Measurements from ENCODE around the gene BCL2. TPM values are rescaled to one million over a fixed set of nuclear protein-coding genes. Genes with fewer than 3 reads are reported as not detected.

The BCL2 gene
- polyA plus RNA-seq, 1 experiment = 0.35 TPM

GRCh38 chr18:63283305-63284094 is 36.1 kb downstream of the BCL2 start:
- ChIA-PET POLR2A (no interaction called here), CTCF (no interaction called here)
- TF ChIP-seq CTCF (IDR thresholded peaks at IDR 0.05; ENCODE audit: low read depth, low read length) = no peak
- no peak for DNase-seq (ENCODE audit: low read depth, low spot score)
- Histone ChIP-seq H3K27me3 (ENCODE audit: control insufficient read depth, insufficient read depth, low read length) (peaks cover 15% of the 10 kb centered on the region), H3K27ac (ENCODE audit: low read depth, low read length) (no peak overlapping the region), H3K4me3 (ENCODE audit: low read depth, low read length) (no peak overlapping the region), H3K9me3 (ENCODE audit: control insufficient read depth, insufficient read depth, low read length) (no peaks in the 10 kb centered on the region)

- no peak overlapping the region for H3K27ac ChIP-seq (ENCODE audit: low read depth, low read length)
- peaks cover 15% of the 10 kb centered on the region for H3K27me3 ChIP-seq (ENCODE audit: control insufficient read depth, insufficient read depth, low read length)
- TF ChIP-seq CTCF (IDR thresholded peaks at IDR 0.05; ENCODE audit: low read depth, low read length) = no peak
- no peak overlapping the region for H3K4me3 ChIP-seq (ENCODE audit: low read depth, low read length)
- POLR2A ChIA-PET = no interaction called here
- H3K9me3 ChIP-seq (ENCODE audit: control insufficient read depth, insufficient read depth, low read length) = no peaks in the 10 kb centered on the region
- CTCF ChIA-PET = no interaction called here
- DNase-seq (ENCODE audit: low read depth, low spot score) = no peak
These were observed 36.8 kb downstream of the BCL2 start for GRCh38 chr18:63282793-63283192.

- POLR2A ChIA-PET = no interaction called here
- Histone ChIP-seq H3K27ac (ENCODE audit: low read depth, low read length) (no peak overlapping the region), H3K9me3 (ENCODE audit: control insufficient read depth, insufficient read depth, low read length) (no peaks in the 10 kb centered on the region), H3K4me3 (ENCODE audit: low read depth, low read length) (no peak overlapping the region), H3K27me3 (ENCODE audit: control insufficient read depth, insufficient read depth, low read length) (peaks cover 4% of the 10 kb centered on the region)
- DNase-seq (ENCODE audit: low read depth, low spot score) = no peak
- CTCF ChIA-PET = interaction anchor here (0.6 kb wide), 1 partner anchor 19 kb away, joined by 3 read pairs; no protein-coding TSS in a partner anchor
- no peak for TF ChIP-seq CTCF (IDR thresholded peaks at IDR 0.05; ENCODE audit: low read depth, low read length)
These were observed 46.2 kb downstream of the BCL2 start for GRCh38 chr18:63273222-63273927.

- no peak overlapping the region for H3K4me3 ChIP-seq (ENCODE audit: low read depth, low read length)
- no peak for TF ChIP-seq CTCF (IDR thresholded peaks at IDR 0.05; ENCODE audit: low read depth, low read length)
- no peak overlapping the region for H3K27ac ChIP-seq (ENCODE audit: low read depth, low read length)
- POLR2A ChIA-PET = no interaction called here
- CTCF ChIA-PET = no interaction called here
- H3K27me3 ChIP-seq (ENCODE audit: control insufficient read depth, insufficient read depth, low read length) = peaks cover 4% of the 10 kb centered on the region
- no peak for DNase-seq (ENCODE audit: low read depth, low spot score)
- no peaks in the 10 kb centered on the region for H3K9me3 ChIP-seq (ENCODE audit: control insufficient read depth, insufficient read depth, low read length)
These were observed 46.9 kb downstream of the BCL2 start for GRCh38 chr18:63272638-63273037.

GRCh38 chr18:63271881-63272299 is 47.7 kb downstream of the BCL2 start:
- H3K9me3 ChIP-seq (ENCODE audit: control insufficient read depth, insufficient read depth, low read length) = no peaks in the 10 kb centered on the region
- TF ChIP-seq CTCF (IDR thresholded peaks at IDR 0.05; ENCODE audit: low read depth, low read length) = no peak
- CTCF ChIA-PET = no interaction called here
- POLR2A ChIA-PET = no interaction called here
- H3K27me3 ChIP-seq (ENCODE audit: control insufficient read depth, insufficient read depth, low read length) = peaks cover 4% of the 10 kb centered on the region
- H3K27ac ChIP-seq (ENCODE audit: low read depth, low read length) = no peak overlapping the region
- DNase-seq (ENCODE audit: low read depth, low spot score) = no peak
- no peak overlapping the region for H3K4me3 ChIP-seq (ENCODE audit: low read depth, low read length)

All from AG04450 (cell line).